ENCODE results near the gene MOV10L1.

MOV10L1 gene

GRCh38 chr22:50205781-50206569 is 116.2 kb downstream of the MOV10L1 start:
- Histone ChIP-seq H3K4me1 (ENCODE audit: control insufficient read depth, insufficient read depth, low read length) (no peaks in the 10 kb centered on the region), H3K9me3 (ENCODE audit: control insufficient read depth, insufficient read depth, low read length) (no peaks in the 10 kb centered on the region), H3K4me3 (ENCODE audit: low read depth, low read length) (no peak overlapping the region), H3K36me3 (ENCODE audit: control insufficient read depth, insufficient read depth, low read length) (peaks cover 21% of the 10 kb centered on the region), H3K9ac (ENCODE audit: low read depth, low read length) (peak overlapping the region; percentile 16), H3K27me3 (ENCODE audit: control insufficient read depth, insufficient read depth, low read length) (no peaks in the 10 kb centered on the region)

GRCh38 chr22:50206599-50206998 is 116.8 kb downstream of the MOV10L1 start:
- no peaks in the 10 kb centered on the region for H3K9me3 ChIP-seq (ENCODE audit: control insufficient read depth, insufficient read depth, low read length)
- H3K27me3 ChIP-seq (ENCODE audit: control insufficient read depth, insufficient read depth, low read length): no peaks in the 10 kb centered on the region
- H3K4me3 ChIP-seq (ENCODE audit: low read depth, low read length): no peak overlapping the region
- peaks cover 23% of the 10 kb centered on the region for H3K36me3 ChIP-seq (ENCODE audit: control insufficient read depth, insufficient read depth, low read length)
- no peaks in the 10 kb centered on the region for H3K4me1 ChIP-seq (ENCODE audit: control insufficient read depth, insufficient read depth, low read length)
- H3K9ac ChIP-seq (ENCODE audit: low read depth, low read length): peak overlapping the region; percentile 16

- Histone ChIP-seq H3K9ac (ENCODE audit: low read depth, low read length) (no peak overlapping the region), H3K27me3 (ENCODE audit: control insufficient read depth, insufficient read depth, low read length) (no peaks in the 10 kb centered on the region), H3K9me3 (ENCODE audit: control insufficient read depth, insufficient read depth, low read length) (no peaks in the 10 kb centered on the region), H3K4me1 (ENCODE audit: control insufficient read depth, insufficient read depth, low read length) (no peaks in the 10 kb centered on the region), H3K36me3 (ENCODE audit: control insufficient read depth, insufficient read depth, low read length) (peaks cover 27% of the 10 kb centered on the region), H3K4me3 (ENCODE audit: low read depth, low read length) (no peak overlapping the region)
These were observed 117.8 kb downstream of the MOV10L1 start for GRCh38 chr22:50207383-50208140.

GRCh38 chr22:50208430-50208938 is 118.7 kb downstream of the MOV10L1 start:
- Histone ChIP-seq H3K27me3 (ENCODE audit: control insufficient read depth, insufficient read depth, low read length) (no peaks in the 10 kb centered on the region), H3K9me3 (ENCODE audit: control insufficient read depth, insufficient read depth, low read length) (no peaks in the 10 kb centered on the region), H3K4me3 (ENCODE audit: low read depth, low read length) (no peak overlapping the region), H3K4me1 (ENCODE audit: control insufficient read depth, insufficient read depth, low read length) (no peaks in the 10 kb centered on the region), H3K36me3 (ENCODE audit: control insufficient read depth, insufficient read depth, low read length) (peaks cover 36% of the 10 kb centered on the region), H3K9ac (ENCODE audit: low read depth, low read length) (no peak overlapping the region)

- Histone ChIP-seq H3K4me3 (ENCODE audit: low read depth, low read length) (no peak overlapping the region), H3K27me3 (ENCODE audit: control insufficient read depth, insufficient read depth, low read length) (no peaks in the 10 kb centered on the region), H3K9ac (ENCODE audit: low read depth, low read length) (no peak overlapping the region), H3K36me3 (ENCODE audit: control insufficient read depth, insufficient read depth, low read length) (peaks cover 36% of the 10 kb centered on the region), H3K4me1 (ENCODE audit: control insufficient read depth, insufficient read depth, low read length) (no peaks in the 10 kb centered on the region), H3K9me3 (ENCODE audit: control insufficient read depth, insufficient read depth, low read length) (no peaks in the 10 kb centered on the region)
These were observed 119.4 kb downstream of the MOV10L1 start for GRCh38 chr22:50208939-50209892.

- H3K9me3 ChIP-seq (ENCODE audit: control insufficient read depth, insufficient read depth, low read length): no peaks in the 10 kb centered on the region
- no peaks in the 10 kb centered on the region for H3K4me1 ChIP-seq (ENCODE audit: control insufficient read depth, insufficient read depth, low read length)
- peaks cover 39% of the 10 kb centered on the region for H3K36me3 ChIP-seq (ENCODE audit: control insufficient read depth, insufficient read depth, low read length)
- H3K27me3 ChIP-seq (ENCODE audit: control insufficient read depth, insufficient read depth, low read length): no peaks in the 10 kb centered on the region
- H3K9ac ChIP-seq (ENCODE audit: low read depth, low read length): no peak overlapping the region
- H3K4me3 ChIP-seq (ENCODE audit: low read depth, low read length): no peak overlapping the region
These were observed 120.1 kb downstream of the MOV10L1 start for GRCh38 chr22:50209893-50210292.

GRCh38 chr22:50210378-50211139 is 120.8 kb downstream of the MOV10L1 start:
- Histone ChIP-seq H3K27me3 (ENCODE audit: control insufficient read depth, insufficient read depth, low read length) (no peaks in the 10 kb centered on the region), H3K4me3 (ENCODE audit: low read depth, low read length) (no peak overlapping the region), H3K9ac (ENCODE audit: low read depth, low read length) (no peak overlapping the region), H3K9me3 (ENCODE audit: control insufficient read depth, insufficient read depth, low read length) (no peaks in the 10 kb centered on the region), H3K4me1 (ENCODE audit: control insufficient read depth, insufficient read depth, low read length) (no peaks in the 10 kb centered on the region), H3K36me3 (ENCODE audit: control insufficient read depth, insufficient read depth, low read length) (peaks cover 45% of the 10 kb centered on the region)

GRCh38 chr22:50211147-50211546 is 121.3 kb downstream of the MOV10L1 start:
- Histone ChIP-seq H3K9me3 (ENCODE audit: control insufficient read depth, insufficient read depth, low read length) (no peaks in the 10 kb centered on the region), H3K27me3 (ENCODE audit: control insufficient read depth, insufficient read depth, low read length) (no peaks in the 10 kb centered on the region), H3K36me3 (ENCODE audit: control insufficient read depth, insufficient read depth, low read length) (peaks cover 51% of the 10 kb centered on the region), H3K4me1 (ENCODE audit: control insufficient read depth, insufficient read depth, low read length) (no peaks in the 10 kb centered on the region), H3K4me3 (ENCODE audit: low read depth, low read length) (no peak overlapping the region), H3K9ac (ENCODE audit: low read depth, low read length) (no peak overlapping the region)
